ENCODE measurements around the gene ZDHHC21.
"Not testable (repeated sequence)": the region's sequence is repeated elsewhere in the genome, so short reads cannot be mapped to it uniquely, and the experiment has no call there.

ZDHHC21 gene

GRCh38 chr9:14678776-14679175 lies 14.5 kb downstream of the ZDHHC21 start:
- Histone ChIP-seq H3K27ac (ENCODE audit: low read depth, low read length) (no peak overlapping the region), H3K36me3 (ENCODE audit: control insufficient read depth, insufficient read depth, low read length) (peaks cover 2% of the 10 kb centered on the region; the same call in 1 of the 2 replicates), H3K4me3 (ENCODE audit: low read depth, low read length) (no peak overlapping the region), H3K27me3 (ENCODE audit: control insufficient read depth, insufficient read depth, low read length) (no peaks in the 10 kb centered on the region), H3K9me3 (ENCODE audit: control insufficient read depth, insufficient read depth, low read length) (no peaks in the 10 kb centered on the region), H3K9ac (ENCODE audit: low read depth, low read length) (no peak overlapping the region), H3K4me1 (ENCODE audit: control insufficient read depth, insufficient read depth, low read length) (no peaks in the 10 kb centered on the region; the same call in 1 of the 2 replicates)

- H3K27me3 ChIP-seq (ENCODE audit: control insufficient read depth, insufficient read depth, low read length) = no peaks in the 10 kb centered on the region
- H3K9me3 ChIP-seq (ENCODE audit: control insufficient read depth, insufficient read depth, low read length) = no peaks in the 10 kb centered on the region
- H3K36me3 ChIP-seq (ENCODE audit: control insufficient read depth, insufficient read depth, low read length) = peaks cover 2% of the 10 kb centered on the region; the same call in 1 of the 2 replicates
- no peak overlapping the region for H3K27ac ChIP-seq (ENCODE audit: low read depth, low read length)
- H3K4me3 ChIP-seq (ENCODE audit: low read depth, low read length) = no peak overlapping the region
- no peak overlapping the region for H3K9ac ChIP-seq (ENCODE audit: low read depth, low read length)
- no peaks in the 10 kb centered on the region; the same call in 1 of the 2 replicates for H3K4me1 ChIP-seq (ENCODE audit: control insufficient read depth, insufficient read depth, low read length)
Observed at GRCh38 chr9:14677872-14678271, 15.4 kb downstream of the ZDHHC21 start.

DNA sequence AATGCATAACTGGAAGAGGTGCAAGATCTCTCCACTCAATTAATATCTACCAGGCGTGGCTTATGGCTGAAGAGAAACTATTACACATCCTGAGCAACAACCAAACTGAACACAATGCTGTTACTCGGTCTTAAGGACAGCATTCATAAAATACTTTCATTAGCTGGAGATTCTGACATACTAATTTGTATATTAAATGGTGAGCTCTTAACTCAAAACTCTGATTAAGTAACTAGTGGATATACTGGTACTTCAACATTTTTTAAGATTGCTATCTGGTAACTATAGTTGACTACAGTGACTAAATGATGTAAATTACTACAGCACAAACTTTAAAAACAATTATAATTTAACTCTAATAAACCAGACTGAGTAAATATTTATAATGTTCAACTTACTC lies 15.8 kb downstream of the ZDHHC21 start:
- Histone ChIP-seq H3K27me3 (ENCODE audit: control insufficient read depth, insufficient read depth, low read length) (no peaks in the 10 kb centered on the region), H3K4me1 (ENCODE audit: control insufficient read depth, insufficient read depth, low read length) (no peaks in the 10 kb centered on the region; the same call in 1 of the 2 replicates), H3K27ac (ENCODE audit: low read depth, low read length) (no peak overlapping the region), H3K9ac (ENCODE audit: low read depth, low read length) (no peak overlapping the region), H3K9me3 (ENCODE audit: control insufficient read depth, insufficient read depth, low read length) (no peaks in the 10 kb centered on the region), H3K36me3 (ENCODE audit: control insufficient read depth, insufficient read depth, low read length) (peaks cover 3% of the 10 kb centered on the region), H3K4me3 (ENCODE audit: low read depth, low read length) (no peak overlapping the region)

GRCh38 chr9:14674630-14675029 lies 18.6 kb downstream of the ZDHHC21 start:
- peaks cover 8% of the 10 kb centered on the region for H3K36me3 ChIP-seq (ENCODE audit: control insufficient read depth, insufficient read depth, low read length)
- no peak overlapping the region for H3K27ac ChIP-seq (ENCODE audit: low read depth, low read length)
- H3K9ac ChIP-seq (ENCODE audit: low read depth, low read length) = no peak overlapping the region
- H3K9me3 ChIP-seq (ENCODE audit: control insufficient read depth, insufficient read depth, low read length) = no peaks in the 10 kb centered on the region
- H3K4me1 ChIP-seq (ENCODE audit: control insufficient read depth, insufficient read depth, low read length) = no peaks in the 10 kb centered on the region; the same call in 1 of the 2 replicates
- no peaks in the 10 kb centered on the region for H3K27me3 ChIP-seq (ENCODE audit: control insufficient read depth, insufficient read depth, low read length)
- no peak overlapping the region for H3K4me3 ChIP-seq (ENCODE audit: low read depth, low read length)

DNA sequence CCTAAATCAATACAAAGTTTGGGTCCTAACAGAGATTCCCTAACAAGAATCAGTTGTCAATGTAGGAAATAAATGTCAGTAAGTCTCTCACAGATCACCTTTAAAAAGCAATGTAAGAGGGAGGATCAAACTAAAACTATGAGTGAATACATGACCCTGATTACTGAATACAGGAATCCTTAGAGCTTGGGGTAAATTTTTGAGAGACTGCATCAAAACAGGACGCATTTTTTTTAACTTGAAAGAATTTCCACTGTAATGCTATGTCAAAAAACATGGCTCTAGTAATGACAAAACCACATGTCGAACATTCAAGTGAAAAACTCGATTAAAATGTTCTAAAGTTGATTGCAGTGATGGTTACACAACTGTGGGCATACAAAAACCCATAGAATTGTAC lies 21.9 kb downstream of the ZDHHC21 start:
- Histone ChIP-seq H3K4me3 (ENCODE audit: low read depth, low read length) (no peak overlapping the region), H3K9ac (ENCODE audit: low read depth, low read length) (no peak overlapping the region)

GRCh38 chr9:14670718-14671117 lies 22.5 kb downstream of the ZDHHC21 start:
- Histone ChIP-seq H3K9ac (ENCODE audit: low read depth, low read length) (no peak overlapping the region), H3K27me3 (ENCODE audit: control insufficient read depth, insufficient read depth, low read length) (no peaks in the 10 kb centered on the region), H3K27ac (ENCODE audit: low read depth, low read length) (no peak overlapping the region), H3K9me3 (ENCODE audit: control insufficient read depth, insufficient read depth, low read length) (no peaks in the 10 kb centered on the region), H3K36me3 (ENCODE audit: control insufficient read depth, insufficient read depth, low read length) (peaks cover 8% of the 10 kb centered on the region), H3K4me3 (ENCODE audit: low read depth, low read length) (no peak overlapping the region), H3K4me1 (ENCODE audit: control insufficient read depth, insufficient read depth, low read length) (no peaks in the 10 kb centered on the region)

More for the DNA sequence above, 21.9 kb downstream of the ZDHHC21 start:
- Histone ChIP-seq H3K4me1 (ENCODE audit: control insufficient read depth, insufficient read depth, low read length) (no peaks in the 10 kb centered on the region), H3K36me3 (ENCODE audit: control insufficient read depth, insufficient read depth, low read length) (peaks cover 8% of the 10 kb centered on the region), H3K27ac (ENCODE audit: low read depth, low read length) (no peak overlapping the region), H3K27me3 (ENCODE audit: control insufficient read depth, insufficient read depth, low read length) (no peaks in the 10 kb centered on the region), H3K9me3 (ENCODE audit: control insufficient read depth, insufficient read depth, low read length) (no peaks in the 10 kb centered on the region)

DNA sequence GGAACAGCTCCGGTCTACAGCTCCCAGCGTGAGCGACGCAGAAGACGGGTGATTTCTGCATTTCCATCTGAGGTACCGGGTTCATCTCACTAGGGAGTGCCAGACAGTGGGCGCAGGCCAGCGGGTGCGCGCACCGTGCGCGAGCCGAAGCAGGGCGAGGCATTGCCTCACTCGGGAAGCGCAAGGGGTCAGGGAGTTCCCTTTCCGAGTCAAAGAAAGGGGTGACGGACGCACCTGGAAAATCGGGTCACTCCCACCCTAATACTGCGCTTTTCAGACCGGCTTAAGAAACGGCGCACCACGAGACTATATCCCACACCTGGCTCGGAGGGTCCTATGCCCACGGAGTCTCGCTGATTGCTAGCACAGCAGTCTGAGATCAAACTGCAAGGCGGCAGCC lies 29.2 kb downstream of the ZDHHC21 start:
- H3K4me3 ChIP-seq (ENCODE audit: low read depth, low read length); H3K9ac ChIP-seq (ENCODE audit: low read depth, low read length); H3K4me1 ChIP-seq (ENCODE audit: control insufficient read depth, insufficient read depth, low read length); H3K36me3 ChIP-seq (ENCODE audit: control insufficient read depth, insufficient read depth, low read length); H3K27me3 ChIP-seq (ENCODE audit: control insufficient read depth, insufficient read depth, low read length); H3K9me3 ChIP-seq (ENCODE audit: control insufficient read depth, insufficient read depth, low read length); H3K27ac ChIP-seq (ENCODE audit: low read depth, low read length): not testable (repeated sequence)

DNA sequence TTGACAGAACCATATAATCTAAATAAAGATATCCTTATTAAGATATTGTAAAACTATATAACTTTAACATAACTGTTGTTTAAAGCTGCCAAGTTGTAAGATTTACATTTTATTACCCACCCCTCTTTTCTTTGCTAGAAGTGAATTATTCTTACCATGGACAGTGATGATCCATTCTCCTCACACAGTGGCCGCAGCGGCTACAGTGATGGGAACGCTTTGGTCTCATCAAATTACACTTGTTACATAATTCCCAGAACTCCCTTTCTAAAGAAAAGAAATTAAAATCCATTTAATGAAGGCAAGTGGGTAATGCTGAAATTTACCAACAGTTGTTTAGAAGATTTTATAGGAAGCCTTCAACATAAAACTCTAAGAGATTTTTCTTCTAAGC lies 31.2 kb downstream of the ZDHHC21 start:
- no peaks in the 10 kb centered on the region for H3K9me3 ChIP-seq (ENCODE audit: control insufficient read depth, insufficient read depth, low read length)
- no peaks in the 10 kb centered on the region for H3K27me3 ChIP-seq (ENCODE audit: control insufficient read depth, insufficient read depth, low read length)
- peaks cover 10% of the 10 kb centered on the region for H3K36me3 ChIP-seq (ENCODE audit: control insufficient read depth, insufficient read depth, low read length)
- no peak overlapping the region for H3K9ac ChIP-seq (ENCODE audit: low read depth, low read length)
- no peaks in the 10 kb centered on the region for H3K4me1 ChIP-seq (ENCODE audit: control insufficient read depth, insufficient read depth, low read length)
- no peak overlapping the region for H3K27ac ChIP-seq (ENCODE audit: low read depth, low read length)
- H3K4me3 ChIP-seq (ENCODE audit: low read depth, low read length) = no peak overlapping the region

GRCh38 chr9:14661421-14662059 lies 31.7 kb downstream of the ZDHHC21 start:
- Histone ChIP-seq H3K4me1 (ENCODE audit: control insufficient read depth, insufficient read depth, low read length) (no peaks in the 10 kb centered on the region), H3K27me3 (ENCODE audit: control insufficient read depth, insufficient read depth, low read length) (no peaks in the 10 kb centered on the region), H3K27ac (ENCODE audit: low read depth, low read length) (no peak overlapping the region), H3K36me3 (ENCODE audit: control insufficient read depth, insufficient read depth, low read length) (peaks cover 10% of the 10 kb centered on the region), H3K4me3 (ENCODE audit: low read depth, low read length) (no peak overlapping the region), H3K9ac (ENCODE audit: low read depth, low read length) (no peak overlapping the region), H3K9me3 (ENCODE audit: control insufficient read depth, insufficient read depth, low read length) (no peaks in the 10 kb centered on the region)

DNA sequence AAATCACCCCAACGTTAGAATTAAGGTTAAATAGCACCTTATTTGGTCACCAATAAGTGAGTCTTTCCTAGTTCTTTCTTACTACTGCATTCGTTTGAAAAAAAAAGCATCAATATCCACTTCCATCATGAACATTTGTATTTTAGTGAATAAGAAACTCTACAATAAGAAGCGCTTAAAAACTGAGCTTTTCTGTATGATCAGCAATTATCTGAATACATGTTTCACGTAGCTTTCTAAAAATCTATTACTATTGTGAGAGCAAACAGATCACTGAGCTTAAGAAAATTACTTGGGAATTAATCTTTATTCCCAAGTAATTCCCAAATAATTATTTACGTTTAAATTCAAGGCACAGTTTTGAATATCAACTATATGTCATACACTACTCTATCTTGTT lies 32.5 kb downstream of the ZDHHC21 start:
- Histone ChIP-seq H3K36me3 (ENCODE audit: control insufficient read depth, insufficient read depth, low read length) (peaks cover 10% of the 10 kb centered on the region), H3K4me1 (ENCODE audit: control insufficient read depth, insufficient read depth, low read length) (no peaks in the 10 kb centered on the region), H3K4me3 (ENCODE audit: low read depth, low read length) (no peak overlapping the region), H3K9ac (ENCODE audit: low read depth, low read length) (no peak overlapping the region), H3K27ac (ENCODE audit: low read depth, low read length) (no peak overlapping the region), H3K9me3 (ENCODE audit: control insufficient read depth, insufficient read depth, low read length) (no peaks in the 10 kb centered on the region), H3K27me3 (ENCODE audit: control insufficient read depth, insufficient read depth, low read length) (no peaks in the 10 kb centered on the region)

DNA sequence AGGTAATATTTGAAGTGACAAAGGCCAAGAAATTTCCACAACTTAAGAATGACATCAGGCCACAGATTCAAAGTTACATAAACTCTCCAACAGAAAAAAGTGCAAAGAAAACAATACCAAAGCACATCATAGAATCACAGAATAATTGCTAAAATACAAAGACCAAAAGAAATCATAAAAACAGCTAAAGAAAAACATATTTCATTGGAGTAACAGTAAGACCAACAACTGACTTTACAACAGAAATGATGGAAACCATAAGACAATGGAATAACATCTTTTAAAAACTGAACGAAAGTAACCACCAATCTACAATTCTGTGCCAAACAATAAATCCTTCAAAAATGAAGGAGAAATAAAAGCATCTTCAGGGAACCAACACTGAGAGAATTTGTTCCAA lies 38.3 kb downstream of the ZDHHC21 start:
- Histone ChIP-seq H3K9ac (ENCODE audit: low read depth, low read length) (no peak overlapping the region), H3K4me1 (ENCODE audit: control insufficient read depth, insufficient read depth, low read length) (peaks cover 5% of the 10 kb centered on the region; the same call in 1 of the 2 replicates)

More for the DNA sequence above, 38.3 kb downstream of the ZDHHC21 start:
- H3K36me3 ChIP-seq (ENCODE audit: control insufficient read depth, insufficient read depth, low read length) = peaks cover 10% of the 10 kb centered on the region
- no peaks in the 10 kb centered on the region for H3K27me3 ChIP-seq (ENCODE audit: control insufficient read depth, insufficient read depth, low read length)
- H3K27ac ChIP-seq (ENCODE audit: low read depth, low read length) = no peak overlapping the region
- H3K9me3 ChIP-seq (ENCODE audit: control insufficient read depth, insufficient read depth, low read length) = peaks cover 11% of the 10 kb centered on the region
- no peak overlapping the region for H3K4me3 ChIP-seq (ENCODE audit: low read depth, low read length)
